Ovary (tissue), 3 donors: ENCODE measurements around the gene USP28.

Source experiments
- POLR2A ChIP-seq: fragments of 450-650 bp; IDR thresholded peaks from one replicate; pipeline ENCODE4 v1.6.1; 2017; ENCODE audit warnings: antibody characterized with exemption, mild to moderate bottlenecking, moderate library complexity
- TF ChIP-seq, protein P1 (sequence below), 3 donors: fragments of 450-650 bp in 2 of 3; fragments of 200-600 bp in 1 of 3; IDR thresholded peaks; one replicate each; pipeline versions ENCODE4 v1.5.1 to v1.8.0; 2016 to 2022; ENCODE audit warnings: antibody characterized with exemption in 3 of 3, mild to moderate bottlenecking in 1 of 3
- donor health status: DM: no; HTN: no; CAD: no.

DNA sequence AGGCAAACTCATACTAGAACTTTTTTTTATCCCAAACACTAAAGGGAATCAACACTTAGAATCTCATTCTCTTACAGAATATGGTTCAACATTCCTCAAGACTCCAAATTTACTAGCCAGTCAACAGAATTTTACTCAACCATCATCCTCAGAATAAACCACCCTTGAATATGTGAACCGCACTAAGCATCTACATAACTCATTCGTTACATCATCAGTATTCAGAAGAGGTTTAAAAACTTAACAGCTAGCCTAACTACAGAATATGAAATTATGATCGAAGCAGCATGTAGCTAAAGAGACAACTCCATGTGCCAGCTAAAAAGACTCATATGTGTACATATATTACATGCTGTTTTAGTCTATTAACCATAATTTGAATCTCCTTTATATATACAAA, 47.9 kb downstream of the USP28 start:
- no peak for TF ChIP-seq POLR2A
- TF ChIP-seq, protein P1, sequence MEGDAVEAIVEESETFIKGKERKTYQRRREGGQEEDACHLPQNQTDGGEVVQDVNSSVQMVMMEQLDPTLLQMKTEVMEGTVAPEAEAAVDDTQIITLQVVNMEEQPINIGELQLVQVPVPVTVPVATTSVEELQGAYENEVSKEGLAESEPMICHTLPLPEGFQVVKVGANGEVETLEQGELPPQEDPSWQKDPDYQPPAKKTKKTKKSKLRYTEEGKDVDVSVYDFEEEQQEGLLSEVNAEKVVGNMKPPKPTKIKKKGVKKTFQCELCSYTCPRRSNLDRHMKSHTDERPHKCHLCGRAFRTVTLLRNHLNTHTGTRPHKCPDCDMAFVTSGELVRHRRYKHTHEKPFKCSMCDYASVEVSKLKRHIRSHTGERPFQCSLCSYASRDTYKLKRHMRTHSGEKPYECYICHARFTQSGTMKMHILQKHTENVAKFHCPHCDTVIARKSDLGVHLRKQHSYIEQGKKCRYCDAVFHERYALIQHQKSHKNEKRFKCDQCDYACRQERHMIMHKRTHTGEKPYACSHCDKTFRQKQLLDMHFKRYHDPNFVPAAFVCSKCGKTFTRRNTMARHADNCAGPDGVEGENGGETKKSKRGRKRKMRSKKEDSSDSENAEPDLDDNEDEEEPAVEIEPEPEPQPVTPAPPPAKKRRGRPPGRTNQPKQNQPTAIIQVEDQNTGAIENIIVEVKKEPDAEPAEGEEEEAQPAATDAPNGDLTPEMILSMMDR (IDR thresholded peaks at IDR 0.05): no peak
